ENCODE measurements around the gene CNTFR. TPM values are rescaled to one million over a fixed set of nuclear protein-coding genes. Genes with fewer than 3 reads are reported as not detected.

Gene CNTFR
- total and polyA plus RNA-seq, 10 of the 15 experiments (the other 5 are each of a cell fraction or from before 2014, with no cell fraction given): not detected

GRCh38 chr9:34553511-34554021, 36.0 kb downstream of the CNTFR start (continued):
- no peak for TF ChIP-seq RFX5 (IDR thresholded peaks at IDR 0.05; ENCODE audit: low read depth, low read length)

DNA sequence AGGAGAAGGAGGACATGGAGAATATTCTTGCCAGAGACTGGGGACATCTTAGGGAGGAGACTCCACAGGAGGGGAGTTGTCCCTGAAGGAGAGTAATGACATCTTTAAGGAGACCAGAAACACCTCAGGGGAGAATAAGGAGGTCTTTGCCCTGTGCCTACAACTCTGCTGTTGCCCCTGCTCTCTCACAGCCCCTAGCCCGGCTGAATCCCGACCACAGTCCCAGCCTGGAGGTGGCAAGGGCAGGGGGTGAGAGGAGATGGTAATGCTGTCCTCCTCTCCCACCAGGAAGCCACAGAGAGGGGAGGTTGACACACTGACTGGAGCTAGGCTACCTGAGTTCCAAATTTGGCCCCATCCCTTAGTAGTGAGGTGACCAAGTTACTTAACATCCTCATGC, 36.5 kb downstream of the CNTFR start:
- intact Hi-C loops (cut with micrococcal nuclease; ENCODE audit: unreplicated experiment) (no loop called here), in situ Hi-C loops (cut with MboI) (no loop called here)
- peaks cover 3% of the 10 kb centered on the region for H4K20me1 ChIP-seq (ENCODE audit: control insufficient read depth, insufficient read depth)
- TF ChIP-seq CBFB (IDR thresholded peaks at IDR 0.05; ENCODE audit: low read depth) (no peak), TCF7 (IDR thresholded peaks at IDR 0.05; ENCODE audit: borderline replicate concordance) (no peak), MTA3 (IDR thresholded peaks at IDR 0.05; ENCODE audit: borderline replicate concordance, low read length) (no peak), ZNF384 (IDR thresholded peaks at IDR 0.05; ENCODE audit: borderline replicate concordance, low read depth, low read length) (no peak), BRCA1 (IDR thresholded peaks at IDR 0.05; ENCODE audit: low read depth, low read length) (no peak), ZNF622 (IDR thresholded peaks at IDR 0.05) (no peak), HDAC6 (IDR thresholded peaks at IDR 0.05; ENCODE audit: unreplicated experiment) (no peak), CBX3 (IDR thresholded peaks at IDR 0.05; ENCODE audit: borderline replicate concordance, low read depth) (no peak), SREBF2 (IDR thresholded peaks at IDR 0.05; ENCODE audit: low read length) (no peak), ASH2L (IDR thresholded peaks at IDR 0.05; ENCODE audit: borderline replicate concordance, low read depth) (no peak), RCOR1 (conservative IDR thresholded peaks at IDR 0.05; ENCODE audit: low read depth, low read length) (no peak), USF1 (IDR thresholded peaks at IDR 0.05; ENCODE audit: borderline replicate concordance, extremely low read length, insufficient read depth, low read depth, low read length) (no peak), BCLAF1 (IDR thresholded peaks at IDR 0.05) (no peak), SUPT20H (IDR thresholded peaks at IDR 0.05; ENCODE audit: borderline replicate concordance, control insufficient read depth, low read depth, low read length) (no peak), NFYB (IDR thresholded peaks at IDR 0.05; ENCODE audit: insufficient read depth, low read depth, low read length) (no peak), PML (IDR thresholded peaks at IDR 0.05; ENCODE audit: low read length) (no peak)
- ATAC-seq (no peak), DNase-seq (ENCODE audit: low read depth, low spot score) (no peak), FAIRE-seq (no peak)
- no peak overlapping the region for H3K4me3 ChIP-seq
- H3K27me3 ChIP-seq (replicated peaks in 1 of 2; ENCODE audit: control insufficient read depth in 2 of 2, insufficient read depth in 2 of 2, low read length in 1 of 2): peaks cover 0 to 2% of the 10 kb centered on the region in 2 experiments; a peak in 3 of 4 replicates
- CTCF ChIA-PET: no interaction called here
- H3K27ac ChIP-seq (ENCODE audit: control insufficient read depth, insufficient read depth): no peak overlapping the region
- no peak overlapping the region for H3K9ac ChIP-seq (ENCODE audit: control insufficient read depth, insufficient read depth, low read length)
- no peaks in the 10 kb centered on the region for H3K4me1 ChIP-seq (ENCODE audit: control insufficient read depth, insufficient read depth, low read length)
- no peaks in the 10 kb centered on the region for H3K36me3 ChIP-seq (ENCODE audit: control insufficient read depth in 2 of 2, insufficient read depth in 2 of 2, low read length in 1 of 2)
- SMC1A ChIA-PET (ENCODE audit: uncharacterized antibody, unreplicated experiment): no interaction called here
- 29% methylated on average over 2 of the region's 2 CpGs for WGBS (ENCODE audit: insufficient coverage, insufficient replicate concordance, low lambda C conversion rate, missing lambda C conversion rate)
- no peak overlapping the region for H3K4me2 ChIP-seq (ENCODE audit: control insufficient read depth, insufficient read depth)
- no peaks in the 10 kb centered on the region for H3K79me2 ChIP-seq (ENCODE audit: control insufficient read depth, insufficient read depth, low read length)
- POLR2A ChIA-PET: no interaction called here
- BruUV-seq (replicated peaks): no TSS peak
- no peak overlapping the region for H2AFZ ChIP-seq (ENCODE audit: control insufficient read depth, low read depth, low read length)
- H3K9me3 ChIP-seq (replicated peaks; ENCODE audit: control insufficient read depth, insufficient read depth, low read length): no peaks in the 10 kb centered on the region
- RAD21 ChIA-PET (ENCODE audit: unreplicated experiment): no interaction called here
